VCaP (cell line): ENCODE measurements around the gene UPF3A.

Source experiments
- H3K27ac ChIP-seq: fragments of 450-650 bp; 2 replicates; pipeline ENCODE4 v1.5.1; 2017
- CTCF ChIP-seq: fragments of 450-650 bp; conservative IDR thresholded peaks from 2 replicates; pipeline ENCODE4 v1.5.1; 2017; ENCODE audit warnings: mild to moderate bottlenecking, moderate library complexity

The UPF3A gene, protein sequence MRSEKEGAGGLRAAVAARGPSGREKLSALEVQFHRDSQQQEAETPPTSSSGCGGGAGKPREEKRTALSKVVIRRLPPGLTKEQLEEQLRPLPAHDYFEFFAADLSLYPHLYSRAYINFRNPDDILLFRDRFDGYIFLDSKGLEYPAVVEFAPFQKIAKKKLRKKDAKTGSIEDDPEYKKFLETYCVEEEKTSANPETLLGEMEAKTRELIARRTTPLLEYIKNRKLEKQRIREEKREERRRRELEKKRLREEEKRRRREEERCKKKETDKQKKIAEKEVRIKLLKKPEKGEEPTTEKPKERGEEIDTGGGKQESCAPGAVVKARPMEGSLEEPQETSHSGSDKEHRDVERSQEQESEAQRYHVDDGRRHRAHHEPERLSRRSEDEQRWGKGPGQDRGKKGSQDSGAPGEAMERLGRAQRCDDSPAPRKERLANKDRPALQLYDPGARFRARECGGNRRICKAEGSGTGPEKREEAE

GRCh38 chr13:114281351-114282040 lies at the start of gene UPF3A:
UPF3A (plus strand) TSS chr13:114281601; CDS start chr13:114281640, 39 bp downstream.
- no peak for TF ChIP-seq CTCF
- H3K27ac ChIP-seq = peak within 1 kb of the TSS; percentile 85

- TF ChIP-seq CTCF = no peak
- H3K27ac ChIP-seq = no peak overlapping the region
These were observed 49.5 kb upstream of the UPF3A start for GRCh38 chr13:114231886-114232285.

GRCh38 chr13:114234266-114234644 lies 47.1 kb upstream of the UPF3A start:
- no peak overlapping the region; the same call in 1 of the 2 replicates for H3K27ac ChIP-seq
- TF ChIP-seq CTCF = no peak

DNA sequence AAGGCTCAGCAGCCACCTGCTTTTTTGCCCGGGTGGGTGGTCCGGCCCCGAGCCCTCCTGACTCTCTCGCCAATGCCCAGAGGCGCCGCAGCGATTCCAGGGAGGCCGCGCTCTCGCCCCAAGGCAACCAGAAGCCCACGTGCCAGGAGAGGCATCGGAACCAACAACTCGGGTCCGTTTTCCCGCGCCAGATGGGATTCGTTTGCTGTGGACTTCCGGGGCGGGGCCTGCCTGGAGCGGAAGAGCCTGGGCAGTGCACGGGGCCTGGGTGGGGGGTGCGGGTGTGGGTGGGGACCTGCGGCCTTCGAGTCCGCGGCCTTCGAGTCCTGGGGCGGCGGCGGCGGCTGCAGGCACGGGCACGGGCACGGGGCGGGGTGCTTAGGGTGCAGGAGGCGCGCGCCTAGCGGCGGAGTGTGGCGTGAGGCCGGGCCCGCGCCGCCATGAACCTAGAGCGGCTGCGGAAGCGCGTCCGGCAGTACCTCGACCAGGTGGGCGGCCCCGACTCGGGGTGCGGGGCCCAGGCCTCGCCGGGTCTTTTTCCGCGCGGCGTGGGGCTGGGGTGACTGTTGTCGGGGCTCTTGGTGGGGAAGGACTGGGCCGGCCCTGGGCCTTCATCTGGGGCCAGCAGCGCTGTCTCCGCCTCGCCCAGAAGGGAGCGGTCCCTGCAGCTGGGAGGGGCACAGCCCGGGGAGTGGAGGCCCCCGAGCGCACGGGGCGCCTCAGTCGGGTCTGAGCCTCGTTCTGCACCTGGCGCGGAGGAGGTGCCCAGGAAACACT lies 46.6 kb upstream of the UPF3A start, which contains the start of gene CDC16:
CDC16 (plus strand) TSS at position 253 of the 777 bp plus-strand sequence; CDS start at position 441, 188 bp downstream.
- TF ChIP-seq CTCF = no peak
- peak within 1 kb of the TSS; percentile 53; the same call in 1 of the 2 replicates for H3K27ac ChIP-seq

DNA sequence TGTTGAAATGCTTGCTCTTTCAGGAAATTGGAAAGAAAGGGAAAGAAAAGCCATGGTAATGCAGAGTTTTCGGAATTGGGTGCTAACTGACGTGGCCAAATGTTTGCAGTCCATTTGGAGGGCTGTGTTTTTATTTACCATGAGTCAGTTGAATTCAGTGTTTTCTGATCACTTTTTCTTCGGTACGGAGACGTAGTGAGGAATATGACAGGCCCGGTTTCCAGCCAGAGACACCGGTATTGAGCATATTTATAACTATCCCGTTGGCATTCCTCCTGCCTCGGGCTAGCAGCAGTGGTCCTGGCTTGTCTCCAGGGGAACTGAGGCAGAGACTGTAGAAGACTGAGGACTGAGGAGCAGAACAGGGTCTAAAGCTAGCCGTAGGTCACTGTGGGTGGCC lies 45.7 kb upstream of the UPF3A start:
- TF ChIP-seq CTCF = no peak

GRCh38 chr13:114236227-114236626 lies 45.2 kb upstream of the UPF3A start:
- H3K27ac ChIP-seq = no peak overlapping the region
- TF ChIP-seq CTCF = no peak

More for the DNA sequence above, 45.7 kb upstream of the UPF3A start:
- H3K27ac ChIP-seq = peak overlapping the region; percentile 53; the same call in 1 of the 2 replicates
